Measurements from ENCODE around the gene PCDHA1.

The PCDHA1 gene

GRCh38 chr5:141042555-141042954, 256.6 kb downstream of the PCDHA1 start:
- DNase-seq (ENCODE audit: low spot score) = no peak

DNA sequence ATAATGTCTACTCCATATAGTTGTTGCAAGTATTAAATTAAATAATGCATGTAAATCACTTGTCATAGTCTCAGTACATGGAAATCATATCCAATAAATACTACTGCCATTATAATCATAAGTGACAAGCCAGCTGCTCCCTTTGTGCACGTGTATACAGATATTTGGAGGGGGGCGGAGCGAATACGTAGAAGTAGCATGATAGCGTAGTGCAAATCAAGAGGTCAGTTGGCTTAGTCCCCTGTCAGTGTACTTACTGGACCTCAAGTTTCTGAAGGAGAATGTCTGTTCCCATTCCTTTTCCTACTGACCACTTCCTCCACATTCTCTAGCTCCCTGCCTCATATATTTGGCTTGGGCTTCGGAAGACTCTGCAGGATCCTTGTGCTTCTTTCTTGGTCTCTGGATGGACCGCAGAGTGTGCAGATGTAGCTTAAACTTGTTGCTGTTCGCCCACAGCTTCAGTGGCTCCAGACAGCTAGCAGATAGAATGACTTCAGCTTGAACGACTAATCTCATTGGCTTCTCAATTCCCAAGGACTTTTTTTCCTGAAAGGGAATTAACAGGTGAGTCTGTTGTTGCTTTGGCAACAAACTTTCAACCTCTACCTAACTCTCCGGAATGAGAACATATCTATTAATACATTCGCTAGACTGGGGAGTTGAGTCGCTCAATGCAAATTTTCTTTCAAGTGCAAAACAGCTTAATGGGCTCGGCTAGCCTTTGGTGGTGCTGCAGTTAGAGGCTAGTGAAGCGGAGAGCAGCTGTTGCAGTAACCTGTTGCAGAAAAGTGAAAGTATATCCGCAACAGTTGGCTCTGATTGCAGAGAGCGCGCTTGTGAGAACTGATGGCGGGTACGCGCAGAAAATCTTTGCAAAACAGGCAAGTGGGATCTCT, 264.9 kb downstream of the PCDHA1 start, which contains the start of gene PCDHB1:
PCDHB1 (plus strand) TSS at position 753 of the 899 bp plus-strand sequence; CDS start at position 850, 97 bp downstream.
- DNase-seq (ENCODE audit: low spot score) = no peak

DNA sequence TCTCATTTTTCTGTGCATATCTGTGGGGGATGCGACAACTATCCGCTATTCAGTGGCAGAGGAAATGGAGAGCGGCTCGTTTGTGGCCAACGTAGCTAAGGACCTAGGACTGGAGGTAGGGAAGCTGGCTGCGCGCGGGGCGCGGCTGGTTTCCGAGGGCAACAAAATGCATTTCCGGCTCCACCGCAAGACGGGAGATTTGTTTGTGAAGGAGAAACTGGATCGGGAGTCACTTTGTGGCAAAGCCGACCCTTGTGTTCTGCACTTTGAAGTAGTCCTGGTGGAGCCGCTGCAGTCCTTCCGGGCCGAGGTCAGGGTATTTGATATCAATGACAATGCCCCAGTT, 265.6 kb downstream of the PCDHA1 start:
- DNase-seq (ENCODE audit: low spot score) = no peak
